ENCODE results near the gene EBF3.

GRCh38 chr10:129966370-129966888, 2.4 kb upstream of the EBF3 start:
- TF ChIP-seq CTCF (IDR thresholded peaks at IDR 0.05) = no peak
- no peak for TF ChIP-seq POLR2A (IDR thresholded peaks at IDR 0.05)

All from Peyer's patch (tissue), 4 donors.